HG03354 (cell line): Measurements from ENCODE around the gene BRMS1.
A peak's percentile ranks its signal among the peaks of the same experiment; 100 is the strongest.

Experiments used
- ATAC-seq: cut with Tn5 transposase; IDR thresholded peaks from one replicate; pipeline ENCODE4 v1.9.1; 2021; ENCODE audit warnings: mild to moderate bottlenecking; ENCODE audit not compliant: unreplicated experiment, poor library complexity, severe bottlenecking

BRMS1 gene

DNA sequence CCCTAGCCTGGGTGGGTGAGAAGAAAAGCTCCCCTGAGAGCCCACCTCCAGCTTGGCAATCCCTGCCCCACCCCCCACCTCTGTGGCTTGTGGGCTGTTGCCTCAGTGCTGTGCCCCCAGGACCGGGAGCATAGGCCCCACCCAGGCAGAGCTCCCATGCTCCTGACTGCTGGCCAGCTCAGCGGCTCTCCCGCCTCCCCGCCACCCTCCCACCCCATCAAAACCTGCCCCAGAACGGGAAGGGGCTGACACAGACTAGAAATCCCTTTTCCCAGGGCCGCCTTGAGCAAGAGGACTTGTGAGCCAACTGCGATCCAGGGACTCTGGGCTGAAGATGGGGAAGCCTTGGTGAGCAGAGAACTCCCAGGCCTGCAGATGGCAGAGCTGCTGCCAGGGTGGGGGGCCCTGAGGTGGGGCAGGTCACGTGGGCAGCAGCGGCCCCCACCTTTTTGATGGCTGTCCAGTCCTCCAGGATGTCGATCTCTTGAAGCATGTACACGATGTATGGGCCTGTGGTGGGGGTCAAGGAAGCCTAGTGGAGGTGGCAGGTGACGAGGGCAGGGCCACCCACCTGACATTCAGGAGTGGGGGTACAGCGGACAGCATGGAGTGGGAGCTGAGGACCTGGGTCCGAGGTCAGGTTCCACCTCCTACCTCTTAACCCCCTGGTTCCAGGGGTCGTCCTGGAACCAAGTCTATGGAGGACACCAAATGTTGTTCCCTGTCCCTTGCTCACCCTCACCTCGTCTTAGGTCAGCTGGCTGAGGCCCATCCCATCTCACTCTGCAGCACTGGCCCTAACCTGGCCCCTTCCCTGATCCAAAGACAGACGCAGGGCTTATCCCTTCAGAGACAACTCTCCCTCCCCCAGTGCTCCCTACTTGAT lies 6.4 kb downstream of the BRMS1 start:
- ATAC-seq, result no peak

DNA sequence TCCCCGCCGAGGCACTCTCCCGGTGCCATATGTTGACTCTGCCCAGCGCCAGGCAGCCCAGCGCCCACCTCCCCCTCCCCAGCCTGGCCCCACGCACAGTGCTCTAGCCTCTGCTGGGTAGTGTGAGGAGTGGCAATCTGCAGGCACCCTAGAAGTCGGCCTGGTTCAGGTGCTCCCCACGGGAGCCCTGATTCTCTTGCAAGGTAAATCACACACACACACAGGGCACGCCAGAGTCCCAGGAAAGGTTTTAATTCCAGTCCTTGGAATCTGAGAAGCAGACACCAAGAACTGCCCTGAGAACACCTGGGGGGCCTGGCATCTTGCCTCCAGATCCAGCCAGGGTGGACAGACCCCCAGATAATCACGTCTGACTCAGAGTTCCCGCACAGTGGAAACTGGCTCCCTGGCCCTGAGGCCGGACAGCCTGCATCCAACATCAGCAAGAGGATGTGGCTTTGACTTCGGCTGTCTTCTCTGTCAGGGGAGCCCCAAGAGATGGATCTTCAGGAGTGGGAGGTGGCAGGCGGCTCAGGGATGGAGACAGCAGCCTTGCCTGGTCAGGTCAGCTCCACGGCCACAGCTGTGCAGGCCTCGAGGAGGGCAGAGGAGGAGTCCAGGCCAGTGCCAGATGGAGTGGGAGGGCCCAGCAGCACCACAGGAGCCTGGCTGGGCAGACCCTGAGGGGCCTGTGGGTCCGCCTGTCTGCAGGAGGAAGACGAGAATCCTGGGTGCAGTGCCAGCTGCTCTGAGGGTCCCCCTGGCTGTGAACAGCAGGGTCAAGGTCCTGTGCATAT lies 7.6 kb downstream of the BRMS1 start:
- ATAC-seq, result peak; percentile 8

DNA sequence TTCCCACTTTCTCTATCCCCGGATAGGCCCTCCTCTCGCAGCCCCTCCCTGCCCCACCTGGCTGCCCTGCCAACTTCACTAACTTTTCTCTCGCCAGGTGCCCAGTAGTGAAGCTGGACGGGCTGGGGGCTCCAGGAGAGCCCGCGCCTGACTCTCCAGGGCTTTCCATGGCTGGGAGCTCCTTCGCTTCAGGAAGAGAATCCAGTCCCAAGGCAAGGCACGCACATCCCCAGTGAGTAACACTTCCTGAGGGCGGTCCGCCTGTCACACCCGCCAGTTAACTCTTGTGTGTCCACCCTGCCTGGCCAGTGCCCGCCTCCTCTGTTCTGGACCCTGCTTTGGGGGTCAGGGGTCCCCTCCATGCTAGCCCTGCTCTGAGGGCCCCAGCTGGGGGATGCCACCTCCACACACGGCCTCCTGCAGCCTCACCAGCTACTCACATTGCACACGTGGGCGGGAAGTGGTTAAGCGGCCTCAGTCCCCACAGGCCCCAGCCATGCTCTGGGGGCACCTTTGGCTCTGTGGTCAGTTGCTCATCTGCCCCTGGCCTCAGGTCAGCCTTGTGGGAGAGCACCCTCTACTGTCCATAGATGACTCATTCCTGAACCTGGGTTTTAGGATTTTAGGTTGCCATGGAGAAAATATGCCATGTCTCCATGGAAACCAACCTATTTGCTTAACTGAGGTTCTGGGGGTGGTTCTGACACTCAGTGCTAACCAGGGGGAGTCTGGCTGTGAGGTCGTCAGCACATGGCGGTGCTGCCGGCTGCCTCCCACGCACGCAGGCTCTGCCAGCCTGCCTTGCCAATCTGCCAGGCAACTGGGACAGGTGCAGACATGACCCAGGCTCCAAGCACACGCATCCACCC lies 8.4 kb downstream of the BRMS1 start, which contains the start of gene RIN1:
Gene RIN1, minus strand, starts transcription at position 201 of the 869 bp plus-strand sequence. Its CDS starts 32 bp downstream, at position 169.
- ATAC-seq, result peak; percentile 59

DNA sequence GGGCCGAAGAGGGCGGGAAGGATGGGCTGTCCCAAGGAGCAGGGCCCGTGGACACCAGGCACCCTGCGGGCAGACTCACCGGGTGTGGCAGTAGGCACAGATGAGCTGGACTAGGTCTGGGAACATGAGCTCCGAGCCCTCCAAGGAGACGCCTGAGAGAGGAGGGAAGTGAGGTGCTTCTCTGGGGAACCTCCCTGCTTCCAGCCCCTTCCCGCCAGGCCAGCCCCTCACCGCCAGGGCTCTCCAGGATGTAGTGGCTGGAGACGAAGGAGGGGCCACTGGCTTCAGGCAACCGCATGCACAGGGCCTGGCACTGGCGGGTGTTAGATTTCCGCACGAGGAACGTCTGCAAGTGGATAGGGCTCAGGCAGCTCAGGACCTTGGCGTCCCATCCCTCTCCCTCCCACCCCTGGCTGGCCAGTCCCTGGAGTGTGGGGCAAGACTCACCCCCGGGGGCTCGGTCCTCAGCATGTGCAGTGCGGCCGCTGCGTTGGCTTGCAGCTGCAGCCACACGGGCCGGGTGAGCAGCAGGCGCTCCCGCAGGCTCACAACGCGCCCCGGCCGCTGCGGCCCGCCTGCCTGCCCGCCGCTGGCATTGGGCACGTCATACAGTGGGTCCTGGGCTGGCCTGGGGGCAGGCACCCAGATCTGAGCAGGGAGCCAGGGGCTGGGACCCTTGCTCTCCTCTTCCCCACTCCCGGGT lies 9.2 kb downstream of the BRMS1 start:
- no peak for ATAC-seq

DNA sequence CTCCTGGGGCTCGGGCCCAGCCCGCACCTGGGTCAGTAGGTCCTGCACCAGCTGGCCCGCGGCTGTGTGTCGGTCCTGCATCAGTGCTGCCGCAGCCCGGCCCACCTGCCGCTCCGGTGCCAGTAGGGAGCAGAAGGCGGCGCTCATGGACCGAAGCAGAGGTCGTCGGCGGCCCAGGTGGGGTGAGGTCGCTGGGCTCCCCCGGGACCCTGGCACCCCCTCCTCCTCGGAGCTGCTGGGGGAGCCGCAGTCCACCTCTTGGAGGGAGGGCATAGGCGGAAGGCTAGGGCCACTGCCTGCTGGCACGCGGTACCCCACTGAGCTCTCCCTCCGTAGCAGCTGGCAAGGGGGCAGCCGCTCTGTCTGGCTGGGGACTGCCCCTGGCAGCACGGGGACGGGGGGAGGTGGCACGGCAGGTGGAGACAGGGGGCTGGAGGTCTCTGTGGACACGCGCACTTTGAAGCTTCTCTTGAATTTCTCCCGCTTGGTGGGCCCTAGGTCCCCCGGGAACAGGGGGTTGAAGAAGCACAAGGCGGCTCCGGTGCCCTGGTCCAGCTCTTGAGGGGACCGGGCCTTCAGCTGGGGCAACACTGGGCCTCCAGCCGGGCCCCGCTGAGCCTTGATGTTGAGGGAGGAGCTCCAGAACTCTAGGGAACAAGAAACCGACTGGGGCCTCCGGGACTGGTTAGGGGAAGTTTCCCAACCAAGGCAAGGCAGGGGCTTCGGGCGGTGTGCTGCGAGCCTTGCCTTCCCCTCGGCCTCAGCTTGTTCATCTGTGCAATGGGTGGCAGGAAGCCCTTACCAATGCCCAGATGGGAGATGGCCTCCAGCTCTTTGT lies 10.1 kb downstream of the BRMS1 start:
- ATAC-seq, result no peak

DNA sequence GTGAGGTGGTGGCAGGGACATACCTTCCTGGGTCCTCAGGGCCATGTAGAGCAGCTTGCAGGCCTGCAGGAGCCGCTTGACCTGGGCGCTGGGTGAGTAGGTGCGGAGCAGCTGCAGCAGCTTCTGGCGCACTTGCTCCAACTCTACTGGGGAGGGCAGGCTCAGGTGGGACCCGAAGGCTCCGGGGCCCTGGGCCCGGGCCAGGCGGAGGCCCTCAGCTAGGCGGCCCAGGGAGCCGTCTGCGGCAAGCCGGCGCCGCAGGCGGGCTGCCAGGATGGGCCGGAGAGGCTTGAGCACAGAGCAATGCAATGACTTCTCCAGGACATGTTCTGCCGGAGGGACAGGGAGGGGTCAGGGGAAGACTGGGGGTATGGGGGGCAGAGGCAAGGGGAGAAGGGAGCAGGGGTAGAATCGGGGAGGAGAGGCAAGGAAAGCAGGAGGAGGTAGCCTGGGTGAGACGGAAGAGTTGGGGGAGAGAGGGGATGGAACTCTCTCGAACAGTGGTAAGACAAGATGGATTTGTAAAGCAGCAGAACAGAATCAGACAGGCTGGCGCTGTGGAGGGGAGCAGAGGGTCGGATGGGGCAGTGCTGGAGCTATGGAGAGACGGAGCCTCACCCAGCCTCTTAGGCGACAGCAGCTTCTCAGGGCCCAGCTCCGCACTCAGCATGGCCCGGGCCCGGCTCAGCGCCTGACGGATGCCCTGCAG lies 10.9 kb downstream of the BRMS1 start:
- no peak for ATAC-seq

DNA sequence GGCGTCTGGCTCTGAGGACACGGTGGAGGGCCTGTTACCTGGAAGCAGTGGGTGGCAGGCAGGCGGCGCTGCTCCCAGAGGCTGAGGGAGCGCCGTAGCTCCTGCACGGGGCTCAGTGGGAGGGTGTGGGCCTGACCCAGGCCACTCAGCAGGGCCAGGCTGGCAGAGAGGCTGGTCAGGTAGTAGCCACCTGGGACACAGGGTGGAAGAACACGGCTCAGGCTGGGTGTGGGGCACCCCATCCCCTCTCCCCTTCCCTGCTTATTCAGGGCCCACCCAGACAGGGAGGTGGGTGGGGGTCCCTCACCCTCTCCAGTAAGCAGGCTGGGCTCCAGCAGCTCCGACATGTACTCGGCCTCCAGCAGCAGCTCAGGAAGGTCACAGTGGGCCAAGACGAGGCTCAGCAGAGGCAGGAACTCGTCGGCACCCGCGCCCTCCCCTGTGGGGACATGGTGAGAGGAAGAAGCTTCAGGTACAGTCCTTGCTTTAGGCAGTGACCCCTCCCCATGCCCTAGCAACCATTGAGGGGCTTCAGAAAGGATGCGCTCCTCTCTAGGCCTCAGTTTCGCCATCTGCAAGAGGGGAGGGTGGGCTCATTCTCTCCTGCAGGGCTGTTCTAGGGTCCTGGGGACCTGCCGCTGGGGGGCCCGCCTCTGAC lies 11.6 kb downstream of the BRMS1 start:
- ATAC-seq, result no peak

DNA sequence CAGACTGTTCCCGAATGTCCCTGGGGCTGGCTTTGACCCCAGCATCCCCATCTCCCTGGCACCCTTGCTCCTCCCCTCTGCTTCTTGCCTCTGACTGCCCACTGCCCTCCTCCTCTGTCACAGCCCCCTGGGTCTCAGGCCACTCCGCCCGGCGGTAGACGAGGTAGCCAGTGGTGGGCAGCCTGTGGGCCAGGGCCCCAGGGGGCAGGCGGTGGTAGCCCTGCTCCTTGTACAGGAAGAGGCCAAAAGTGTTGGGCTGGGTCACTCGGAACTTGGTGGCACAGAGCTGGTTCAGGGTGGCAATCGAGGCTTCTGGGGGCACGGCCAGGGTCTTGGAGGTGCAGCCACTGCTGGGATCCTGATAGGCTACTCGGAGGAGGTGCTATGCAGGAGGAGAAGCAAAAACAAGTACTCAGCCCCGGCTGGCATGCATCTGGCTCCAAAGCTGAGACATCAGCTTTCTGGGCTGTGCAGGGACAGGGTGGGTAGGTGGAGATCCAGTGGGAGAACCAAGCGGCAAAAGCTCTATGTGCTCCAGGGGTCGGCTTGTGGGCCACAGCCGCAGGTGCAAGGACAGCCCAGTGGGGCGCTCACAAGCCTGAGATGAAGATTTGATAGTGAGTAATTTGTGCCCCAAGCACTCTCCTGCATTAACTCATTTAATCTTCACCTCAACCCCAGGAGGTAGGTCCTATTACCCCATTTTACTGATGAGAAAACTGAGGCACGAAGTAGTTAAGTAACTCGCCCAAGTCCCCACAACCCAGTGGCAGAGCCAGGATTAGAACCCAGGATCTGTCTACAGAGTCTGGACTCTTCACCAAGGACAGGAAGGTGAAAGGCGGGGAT lies 12.3 kb downstream of the BRMS1 start:
- no peak for ATAC-seq

DNA sequence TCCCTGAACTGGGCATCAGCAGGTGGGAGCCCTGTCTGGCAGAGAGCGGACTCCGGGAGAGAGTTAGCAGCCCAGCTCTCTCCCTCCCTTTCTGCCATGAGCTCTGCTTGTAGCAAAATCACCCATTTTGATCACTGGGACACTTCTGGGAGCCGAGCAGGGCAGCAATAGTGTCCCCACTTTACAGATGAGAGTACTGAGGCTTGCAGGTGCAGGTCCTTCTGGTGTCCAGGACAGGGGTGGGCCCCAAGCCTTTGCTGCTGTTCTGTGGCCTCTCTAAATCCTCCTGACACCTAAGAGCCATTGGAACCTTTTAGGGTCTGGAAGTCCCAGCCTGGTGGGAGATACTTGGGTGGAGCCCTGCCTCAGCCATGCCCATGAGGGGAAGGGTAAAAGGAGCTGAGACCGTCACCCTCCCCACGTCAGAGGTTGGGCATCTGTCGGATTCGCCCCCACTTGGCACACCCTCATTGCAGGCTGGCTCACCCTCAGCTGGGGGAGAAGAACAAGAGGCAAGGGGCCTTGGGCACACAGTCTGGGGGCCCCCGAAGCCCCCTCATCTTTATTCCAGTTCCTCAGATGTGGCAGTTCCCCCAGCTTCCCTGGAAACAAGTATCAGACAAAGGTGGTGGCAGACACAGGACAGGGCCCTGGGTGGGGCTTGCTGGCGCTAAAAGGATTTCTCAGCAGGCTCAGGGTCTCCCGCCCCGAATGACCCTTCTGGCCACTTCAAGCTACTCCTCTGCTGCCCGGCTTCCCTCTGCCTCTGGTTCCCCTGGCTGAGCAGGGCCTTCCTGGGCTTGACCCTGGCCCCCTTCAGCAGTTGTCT lies 13.1 kb downstream of the BRMS1 start:
- no peak for ATAC-seq

DNA sequence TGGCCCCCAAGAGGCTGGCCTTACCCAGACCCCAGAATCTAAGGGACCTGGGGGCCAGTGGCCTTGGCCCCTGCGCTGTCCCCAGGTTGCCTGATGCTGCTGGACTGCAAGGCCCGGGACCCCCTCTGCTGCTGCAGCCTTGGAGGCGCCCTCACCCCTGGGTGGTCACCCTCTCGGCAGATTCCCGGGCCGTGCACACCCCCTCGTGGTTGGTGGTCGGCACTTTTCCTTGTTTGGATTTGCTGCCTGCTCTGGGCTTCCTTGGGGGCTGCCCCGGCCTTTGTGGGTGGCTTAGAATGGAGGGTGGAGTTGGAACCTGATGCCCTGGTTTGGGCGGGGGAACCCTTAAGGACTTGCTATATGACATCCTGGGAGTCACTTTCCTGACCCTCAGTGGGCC lies 14.0 kb downstream of the BRMS1 start:
- ATAC-seq, result no peak

DNA sequence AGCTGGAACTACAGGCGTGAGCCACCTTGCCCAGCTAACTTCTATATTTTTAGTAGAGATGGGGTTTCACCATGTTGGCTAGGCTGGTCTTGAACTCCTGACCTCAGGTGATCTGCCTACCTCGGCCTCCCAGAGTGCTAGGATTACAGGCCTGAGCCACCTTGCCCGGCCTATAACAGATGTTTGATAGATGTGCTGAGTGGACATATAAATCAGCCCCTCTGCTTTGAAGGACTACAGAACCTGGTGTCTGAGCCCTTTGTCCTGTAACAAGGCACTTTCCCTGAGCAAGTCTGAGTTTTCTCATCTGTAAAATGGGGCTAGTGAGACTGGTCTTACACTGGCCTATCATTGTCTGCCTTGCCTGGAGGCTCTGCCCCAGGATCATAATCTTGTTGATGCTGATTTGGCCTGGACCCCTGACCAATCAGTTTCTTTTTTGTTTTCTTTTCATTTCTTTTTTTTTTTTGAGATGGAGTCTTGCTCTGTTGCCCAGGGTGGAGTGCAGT lies 15.7 kb downstream of the BRMS1 start:
- no peak for ATAC-seq

DNA sequence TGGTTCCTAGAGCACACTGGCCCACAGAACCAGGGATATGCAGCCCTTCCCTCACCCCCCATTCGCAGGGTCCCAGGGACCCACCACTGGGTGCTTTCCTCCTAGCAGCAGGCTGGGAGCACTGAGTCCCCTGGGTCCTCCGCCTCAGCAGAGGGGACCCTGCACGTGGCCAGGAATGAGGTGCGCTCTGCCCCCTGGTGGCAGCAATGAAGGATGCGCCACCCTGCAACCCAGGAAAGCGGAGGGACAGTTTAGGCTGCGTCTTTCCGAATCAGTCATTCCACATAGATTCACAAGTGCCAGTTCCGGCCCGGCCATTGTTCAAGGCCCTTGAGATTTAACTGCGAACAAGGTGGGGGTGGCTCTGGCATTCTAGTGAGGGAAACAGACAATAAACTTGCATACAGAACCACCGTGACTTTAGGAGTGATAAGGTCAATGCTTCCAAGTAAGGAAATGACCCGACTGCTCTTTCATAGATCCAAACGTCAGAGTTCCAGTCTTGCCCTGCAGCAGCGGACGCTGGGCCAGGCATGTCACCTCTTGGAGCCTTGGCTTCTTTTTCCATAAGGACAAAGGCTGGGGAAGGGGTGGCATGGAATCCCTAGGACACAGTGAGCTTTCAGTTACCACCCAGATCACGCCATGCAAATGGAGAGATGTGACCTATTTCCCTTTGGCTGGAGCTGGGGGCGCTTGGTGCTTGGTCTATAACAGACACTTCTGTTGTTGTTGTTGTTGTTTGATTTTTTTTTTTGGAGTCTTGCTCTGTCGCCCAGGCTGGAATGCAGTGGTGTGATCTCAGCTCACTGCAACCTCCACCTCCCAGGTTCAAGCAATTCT lies 16.4 kb downstream of the BRMS1 start:
- ATAC-seq, result peak; percentile 76

DNA sequence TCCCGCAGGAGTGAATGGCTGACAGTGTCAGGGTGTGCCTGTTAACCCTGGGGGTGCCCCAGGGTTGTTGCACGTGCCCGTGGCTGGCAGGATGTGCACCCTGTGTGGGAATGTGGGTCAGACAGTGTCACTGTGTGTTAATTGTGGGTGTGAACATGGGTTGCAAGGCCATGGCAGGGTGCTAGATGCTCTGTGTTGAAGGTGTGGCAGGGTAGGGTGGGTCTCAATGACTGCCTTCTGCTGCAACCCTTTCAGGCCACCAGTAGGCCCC lies 16.9 kb downstream of the BRMS1 start:
- no peak for ATAC-seq

DNA sequence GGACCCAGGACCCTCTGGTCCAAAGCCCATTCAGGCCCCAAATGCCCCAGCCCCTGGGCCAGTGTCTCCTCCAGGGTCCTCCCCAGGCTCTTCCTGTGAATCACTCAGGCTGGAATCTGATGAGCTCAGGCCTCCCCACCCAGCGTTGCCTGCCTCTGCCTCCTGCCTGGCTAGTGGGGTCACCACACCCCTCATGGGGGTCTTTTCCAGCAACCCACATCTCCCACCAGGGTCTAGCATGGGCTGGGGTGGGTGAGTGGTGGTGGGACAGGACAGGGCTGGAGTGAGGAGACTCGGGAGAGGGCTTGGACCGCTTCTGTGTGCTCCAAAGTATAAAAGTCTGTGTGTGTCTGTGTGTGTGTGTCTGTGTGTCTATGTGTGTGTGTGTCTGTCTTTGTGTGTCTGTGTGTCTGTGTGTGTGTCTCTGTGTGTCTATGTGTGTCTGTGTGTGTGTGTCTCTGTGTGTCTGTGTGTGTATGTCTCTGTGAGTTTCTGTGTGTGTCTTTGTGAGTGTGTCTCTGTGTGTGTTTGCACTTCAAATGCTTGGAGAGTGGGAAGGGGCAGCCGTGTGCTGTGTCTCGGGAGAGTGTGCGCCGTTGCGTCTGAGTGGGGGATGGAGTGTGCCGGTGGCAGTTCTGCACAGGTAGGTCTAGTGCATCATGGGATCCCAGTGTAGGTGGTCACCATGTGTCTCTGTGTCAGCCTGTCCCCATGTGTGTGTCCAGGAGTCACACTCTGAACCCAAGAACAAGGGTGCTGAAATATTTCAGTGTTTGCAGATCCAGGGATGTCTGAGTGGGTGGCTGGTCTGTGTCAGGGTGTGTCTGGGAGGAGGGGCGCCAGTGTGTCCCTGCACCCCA lies 17.5 kb downstream of the BRMS1 start:
- no peak for ATAC-seq
